ENCODE results near the gene OR10H3.

DNA sequence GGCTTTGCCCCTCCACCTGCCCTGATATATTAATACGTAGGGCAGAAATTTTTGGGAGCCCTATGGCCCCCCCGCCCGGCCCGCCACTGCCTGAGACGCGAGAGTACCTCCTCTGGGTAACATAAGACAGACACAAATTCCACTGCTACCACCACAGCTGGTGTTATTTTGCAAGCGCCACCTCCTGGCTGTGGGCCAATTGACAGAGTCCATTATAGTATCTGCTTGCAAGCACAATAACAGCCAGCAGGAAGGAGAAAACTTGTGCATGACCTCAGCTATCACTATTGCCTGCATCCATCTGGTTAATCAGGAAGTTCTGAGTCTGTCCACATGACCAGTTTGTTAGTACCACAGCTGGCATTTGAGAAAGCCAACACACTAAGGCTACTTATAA lies 35.3 kb upstream of the OR10H3 start:
- no peak for TF ChIP-seq EZH2 (IDR thresholded peaks at IDR 0.05)
- TF ChIP-seq, protein P1, sequence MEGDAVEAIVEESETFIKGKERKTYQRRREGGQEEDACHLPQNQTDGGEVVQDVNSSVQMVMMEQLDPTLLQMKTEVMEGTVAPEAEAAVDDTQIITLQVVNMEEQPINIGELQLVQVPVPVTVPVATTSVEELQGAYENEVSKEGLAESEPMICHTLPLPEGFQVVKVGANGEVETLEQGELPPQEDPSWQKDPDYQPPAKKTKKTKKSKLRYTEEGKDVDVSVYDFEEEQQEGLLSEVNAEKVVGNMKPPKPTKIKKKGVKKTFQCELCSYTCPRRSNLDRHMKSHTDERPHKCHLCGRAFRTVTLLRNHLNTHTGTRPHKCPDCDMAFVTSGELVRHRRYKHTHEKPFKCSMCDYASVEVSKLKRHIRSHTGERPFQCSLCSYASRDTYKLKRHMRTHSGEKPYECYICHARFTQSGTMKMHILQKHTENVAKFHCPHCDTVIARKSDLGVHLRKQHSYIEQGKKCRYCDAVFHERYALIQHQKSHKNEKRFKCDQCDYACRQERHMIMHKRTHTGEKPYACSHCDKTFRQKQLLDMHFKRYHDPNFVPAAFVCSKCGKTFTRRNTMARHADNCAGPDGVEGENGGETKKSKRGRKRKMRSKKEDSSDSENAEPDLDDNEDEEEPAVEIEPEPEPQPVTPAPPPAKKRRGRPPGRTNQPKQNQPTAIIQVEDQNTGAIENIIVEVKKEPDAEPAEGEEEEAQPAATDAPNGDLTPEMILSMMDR (IDR thresholded peaks at IDR 0.05): no peak
